GM12878 (cell line): ENCODE measurements around the gene DENND4C.
"Not testable (repeated sequence)": the region's sequence is repeated elsewhere in the genome, so short reads cannot be mapped to it uniquely, and the experiment has no call there.

Source experiments
- EP300 ChIP-seq, 2 experiments: fragments of 150-350 bp in 1 of 2; IDR thresholded peaks; 2 replicates each; pipeline ENCODE4 v1.6.1; 2011 to 2012; ENCODE audit warnings: low read depth in 2 of 2, low read length in 2 of 2, borderline replicate concordance in 1 of 2, improper control_type of control experiment in 1 of 2, inconsistent platforms in 1 of 2; ENCODE audit not compliant: control insufficient read depth in 1 of 2
- ETV6 ChIP-seq, 2 experiments: fragments of 450-650 bp in 1 of 2; IDR thresholded peaks in 1 of 2; conservative IDR thresholded peaks in 1 of 2; 2 replicates each; pipeline ENCODE4 v1.6.1; 2014; ENCODE audit warnings: antibody characterized with exemption in 1 of 2, borderline replicate concordance in 1 of 2, low read depth in 1 of 2, mild to moderate bottlenecking in 1 of 2, moderate library complexity in 1 of 2
- POLR2A ChIP-seq: IDR thresholded peaks from 2 replicates; pipeline ENCODE4 v1.6.1; 2011; ENCODE audit warnings: low read depth, mild to moderate bottlenecking, low read length
- RCOR1 ChIP-seq: conservative IDR thresholded peaks from 2 replicates; pipeline ENCODE4 v1.6.1; 2012; ENCODE audit warnings: low read depth, low read length, improper control_type of control experiment
- RELA ChIP-seq: fragments of 450-650 bp; IDR thresholded peaks from 2 replicates; pipeline ENCODE4 v1.8.0; 2014; ENCODE audit warnings: borderline replicate concordance; ENCODE audit not compliant: partially characterized antibody
- SMAD1 ChIP-seq: fragments of 450-650 bp; IDR thresholded peaks from 2 replicates; pipeline ENCODE4 v1.6.1; 2018; ENCODE audit warnings: mild to moderate bottlenecking, low read depth; ENCODE audit not compliant: partially characterized antibody
- SP1 ChIP-seq: IDR thresholded peaks from one replicate; pipeline ENCODE4 v1.6.1; 2011; ENCODE audit warnings: low read depth, low read length
- TCF12 ChIP-seq: IDR thresholded peaks from 2 replicates; pipeline ENCODE4 v1.6.1; 2011; ENCODE audit warnings: low read depth, mild to moderate bottlenecking, low read length
- TF ChIP-seq, protein P1 (sequence below), 3 experiments: IDR thresholded peaks in 2 of 3; conservative IDR thresholded peaks in 1 of 3; 2 replicates each; pipeline ENCODE4 v1.5.1; 2011; ENCODE audit warnings: low read depth in 3 of 3, low read length in 3 of 3, mild to moderate bottlenecking in 3 of 3, control low read depth in 2 of 3, moderate library complexity in 2 of 3, inconsistent platforms in 1 of 3, mixed read lengths in 1 of 3; ENCODE audit not compliant: control insufficient read depth in 2 of 3, insufficient read depth in 1 of 3; ENCODE audit errors: extremely low read depth in 1 of 3
- TF ChIP-seq, protein P2 (sequence below): IDR thresholded peaks from 2 replicates; pipeline ENCODE4 v1.6.1; 2012; ENCODE audit warnings: low read depth, low read length, improper control_type of control experiment
- TF ChIP-seq, protein P3 (sequence below): IDR thresholded peaks from 2 replicates; pipeline ENCODE4 v1.6.1; 2011; ENCODE audit warnings: borderline replicate concordance, low read depth, mild to moderate bottlenecking, moderate library complexity, low read length; ENCODE audit not compliant: insufficient read depth, poor library complexity, severe bottlenecking
- TF ChIP-seq, protein P4 (sequence below): IDR thresholded peaks from 2 replicates; pipeline ENCODE4 v1.6.1; 2012; ENCODE audit warnings: low read depth, low read length, improper control_type of control experiment

DNA sequence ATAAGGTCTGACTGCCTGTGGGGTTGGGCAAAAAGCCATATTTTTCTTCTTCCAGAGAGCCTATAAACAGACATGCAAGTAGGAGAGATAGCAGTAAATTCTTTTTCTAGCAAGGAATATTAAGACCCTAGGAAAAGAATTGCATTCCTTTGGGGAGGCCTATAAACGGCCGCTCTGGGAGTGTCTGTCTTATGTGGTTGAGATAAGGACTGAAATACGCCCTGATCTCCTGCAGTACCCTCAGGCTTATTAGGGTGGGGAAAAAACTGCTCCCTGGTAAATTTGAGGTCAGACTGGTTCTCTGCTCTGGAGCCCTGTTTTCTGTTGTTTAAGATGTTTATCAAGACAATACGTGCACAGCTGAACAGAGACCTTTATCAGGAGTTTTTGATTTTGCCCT lies 172.7 kb downstream of the DENND4C start:
- TF ChIP-seq RELA; TCF12; POLR2A; RCOR1; ETV6 (conservative IDR thresholded peaks at IDR 0.05 in 1 of 2, IDR thresholded peaks at IDR 0.05 in 1 of 2; ENCODE audit: borderline replicate concordance in 1 of 2, low read depth in 1 of 2); EP300 (IDR thresholded peaks at IDR 0.05; ENCODE audit: borderline replicate concordance in 1 of 2, control insufficient read depth in 1 of 2, low read depth in 2 of 2, low read length in 2 of 2); SMAD1; SP1: not testable (repeated sequence)
- TF ChIP-seq, protein P1, sequence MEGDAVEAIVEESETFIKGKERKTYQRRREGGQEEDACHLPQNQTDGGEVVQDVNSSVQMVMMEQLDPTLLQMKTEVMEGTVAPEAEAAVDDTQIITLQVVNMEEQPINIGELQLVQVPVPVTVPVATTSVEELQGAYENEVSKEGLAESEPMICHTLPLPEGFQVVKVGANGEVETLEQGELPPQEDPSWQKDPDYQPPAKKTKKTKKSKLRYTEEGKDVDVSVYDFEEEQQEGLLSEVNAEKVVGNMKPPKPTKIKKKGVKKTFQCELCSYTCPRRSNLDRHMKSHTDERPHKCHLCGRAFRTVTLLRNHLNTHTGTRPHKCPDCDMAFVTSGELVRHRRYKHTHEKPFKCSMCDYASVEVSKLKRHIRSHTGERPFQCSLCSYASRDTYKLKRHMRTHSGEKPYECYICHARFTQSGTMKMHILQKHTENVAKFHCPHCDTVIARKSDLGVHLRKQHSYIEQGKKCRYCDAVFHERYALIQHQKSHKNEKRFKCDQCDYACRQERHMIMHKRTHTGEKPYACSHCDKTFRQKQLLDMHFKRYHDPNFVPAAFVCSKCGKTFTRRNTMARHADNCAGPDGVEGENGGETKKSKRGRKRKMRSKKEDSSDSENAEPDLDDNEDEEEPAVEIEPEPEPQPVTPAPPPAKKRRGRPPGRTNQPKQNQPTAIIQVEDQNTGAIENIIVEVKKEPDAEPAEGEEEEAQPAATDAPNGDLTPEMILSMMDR (IDR thresholded peaks at IDR 0.05 in 2 of 3, conservative IDR thresholded peaks at IDR 0.05 in 1 of 3; ENCODE audit: control insufficient read depth in 2 of 3, extremely low read depth in 1 of 3, insufficient read depth in 1 of 3, low read depth in 3 of 3, low read length in 3 of 3), result not testable (repeated sequence)
- TF ChIP-seq, protein P2, sequence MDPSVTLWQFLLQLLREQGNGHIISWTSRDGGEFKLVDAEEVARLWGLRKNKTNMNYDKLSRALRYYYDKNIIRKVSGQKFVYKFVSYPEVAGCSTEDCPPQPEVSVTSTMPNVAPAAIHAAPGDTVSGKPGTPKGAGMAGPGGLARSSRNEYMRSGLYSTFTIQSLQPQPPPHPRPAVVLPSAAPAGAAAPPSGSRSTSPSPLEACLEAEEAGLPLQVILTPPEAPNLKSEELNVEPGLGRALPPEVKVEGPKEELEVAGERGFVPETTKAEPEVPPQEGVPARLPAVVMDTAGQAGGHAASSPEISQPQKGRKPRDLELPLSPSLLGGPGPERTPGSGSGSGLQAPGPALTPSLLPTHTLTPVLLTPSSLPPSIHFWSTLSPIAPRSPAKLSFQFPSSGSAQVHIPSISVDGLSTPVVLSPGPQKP, result not testable (repeated sequence)
- TF ChIP-seq, protein P3, sequence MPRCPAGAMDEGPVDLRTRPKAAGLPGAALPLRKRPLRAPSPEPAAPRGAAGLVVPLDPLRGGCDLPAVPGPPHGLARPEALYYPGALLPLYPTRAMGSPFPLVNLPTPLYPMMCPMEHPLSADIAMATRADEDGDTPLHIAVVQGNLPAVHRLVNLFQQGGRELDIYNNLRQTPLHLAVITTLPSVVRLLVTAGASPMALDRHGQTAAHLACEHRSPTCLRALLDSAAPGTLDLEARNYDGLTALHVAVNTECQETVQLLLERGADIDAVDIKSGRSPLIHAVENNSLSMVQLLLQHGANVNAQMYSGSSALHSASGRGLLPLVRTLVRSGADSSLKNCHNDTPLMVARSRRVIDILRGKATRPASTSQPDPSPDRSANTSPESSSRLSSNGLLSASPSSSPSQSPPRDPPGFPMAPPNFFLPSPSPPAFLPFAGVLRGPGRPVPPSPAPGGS, result not testable (repeated sequence)
- TF ChIP-seq, protein P4, sequence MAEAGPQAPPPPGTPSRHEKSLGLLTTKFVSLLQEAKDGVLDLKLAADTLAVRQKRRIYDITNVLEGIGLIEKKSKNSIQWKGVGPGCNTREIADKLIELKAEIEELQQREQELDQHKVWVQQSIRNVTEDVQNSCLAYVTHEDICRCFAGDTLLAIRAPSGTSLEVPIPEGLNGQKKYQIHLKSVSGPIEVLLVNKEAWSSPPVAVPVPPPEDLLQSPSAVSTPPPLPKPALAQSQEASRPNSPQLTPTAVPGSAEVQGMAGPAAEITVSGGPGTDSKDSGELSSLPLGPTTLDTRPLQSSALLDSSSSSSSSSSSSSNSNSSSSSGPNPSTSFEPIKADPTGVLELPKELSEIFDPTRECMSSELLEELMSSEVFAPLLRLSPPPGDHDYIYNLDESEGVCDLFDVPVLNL, result not testable (repeated sequence)
